ENCODE measurements around the gene TMEM255B. TPM values are rescaled to one million over a fixed set of nuclear protein-coding genes. Genes with fewer than 3 reads are reported as not detected.

Gene TMEM255B
- total and polyA plus RNA-seq, 9 of the 15 experiments (the other 6 are each of a cell fraction or from before 2014, with no cell fraction given): 0.01 to 0.75 (median 0.23) TPM

DNA sequence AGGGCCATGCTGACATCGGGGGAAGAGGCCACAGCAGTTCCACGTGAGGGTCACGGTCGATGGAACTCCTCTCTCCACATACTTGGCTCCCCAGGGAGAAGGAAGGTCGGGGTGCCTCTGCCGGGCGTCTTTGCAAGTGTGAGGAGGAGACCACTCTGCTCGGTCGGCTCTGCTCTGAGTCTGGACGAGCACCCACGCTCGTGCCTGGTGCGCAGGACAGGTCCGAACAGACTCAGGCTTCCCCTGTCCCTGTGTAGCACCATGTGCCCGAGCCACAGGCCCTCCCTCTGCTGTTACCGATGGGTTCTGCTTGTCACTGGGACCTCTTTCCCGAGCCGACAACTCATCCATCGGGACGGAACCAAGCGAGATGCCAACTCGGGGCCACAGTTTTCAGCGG is 35.1 kb downstream of the TMEM255B start:
- ChIA-PET CTCF (ENCODE audit: low intra/inter-chr PET ratio) (no interaction called here), POLR2A (no interaction called here)

More for the DNA sequence above, 35.1 kb downstream of the TMEM255B start:
- Histone ChIP-seq H3K79me2 (ENCODE audit: control insufficient read depth, insufficient read depth, low read length) (no peaks in the 10 kb centered on the region), H3K27ac (ENCODE audit: extremely low read depth, low read depth, low read length) (no peak overlapping the region), H3K4me2 (ENCODE audit: insufficient read depth, low read length) (no peak overlapping the region), H3K9ac (ENCODE audit: insufficient read depth in 1 of 2, low read depth in 2 of 2, low read length in 2 of 2) (no peak overlapping the region), H3K9me1 (ENCODE audit: control insufficient read depth, insufficient read depth, low read length) (no peaks in the 10 kb centered on the region), H3K4me1 (replicated peaks in 1 of 2; ENCODE audit: control insufficient read depth in 2 of 2, insufficient read depth in 2 of 2, low read length in 2 of 2) (peaks cover 0 to 9% of the 10 kb centered on the region in 2 experiments; a peak in 1 of 5 replicates), H3K9me3 (replicated peaks; ENCODE audit: control insufficient read depth, insufficient read depth, low read depth, low read length) (no peaks in the 10 kb centered on the region), H2AFZ (ENCODE audit: low read depth, low read length) (no peak overlapping the region), H3K27me3 (ENCODE audit: control insufficient read depth in 2 of 2, insufficient read depth in 2 of 2, low read length in 2 of 2) (peaks cover 22 to 79% of the 10 kb centered on the region in 2 experiments), H3K36me3 (ENCODE audit: control insufficient read depth, insufficient read depth, low read length) (no peaks in the 10 kb centered on the region), H3K4me3 (no peak overlapping the region), H4K20me1 (replicated peaks; ENCODE audit: control insufficient read depth, insufficient read depth, low read length) (no peaks in the 10 kb centered on the region; the same call in 1 of the 2 replicates)
- ATAC-seq (no peak), FAIRE-seq (no peak), DNase-seq (ENCODE audit: extremely low read depth in 1 of 4, low spot score in 3 of 4) (no peak)
- WGBS (ENCODE audit: insufficient coverage, low coverage, missing lambda C conversion rate): 3% methylated on average over 7 of the region's 23 CpGs
- BruUV-seq (replicated peaks): no TSS peak
- in situ Hi-C loops (cut with MboI): no loop called here
- intact Hi-C loops (cut with micrococcal nuclease): no loop called here
- no peak for TF ChIP-seq ZNF507 (tag; conservative IDR thresholded peaks at IDR 0.05)
- TF ChIP-seq ZBTB8A (IDR thresholded peaks at IDR 0.05; ENCODE audit: partially characterized antibody): no peak
- TF ChIP-seq, protein P1, sequence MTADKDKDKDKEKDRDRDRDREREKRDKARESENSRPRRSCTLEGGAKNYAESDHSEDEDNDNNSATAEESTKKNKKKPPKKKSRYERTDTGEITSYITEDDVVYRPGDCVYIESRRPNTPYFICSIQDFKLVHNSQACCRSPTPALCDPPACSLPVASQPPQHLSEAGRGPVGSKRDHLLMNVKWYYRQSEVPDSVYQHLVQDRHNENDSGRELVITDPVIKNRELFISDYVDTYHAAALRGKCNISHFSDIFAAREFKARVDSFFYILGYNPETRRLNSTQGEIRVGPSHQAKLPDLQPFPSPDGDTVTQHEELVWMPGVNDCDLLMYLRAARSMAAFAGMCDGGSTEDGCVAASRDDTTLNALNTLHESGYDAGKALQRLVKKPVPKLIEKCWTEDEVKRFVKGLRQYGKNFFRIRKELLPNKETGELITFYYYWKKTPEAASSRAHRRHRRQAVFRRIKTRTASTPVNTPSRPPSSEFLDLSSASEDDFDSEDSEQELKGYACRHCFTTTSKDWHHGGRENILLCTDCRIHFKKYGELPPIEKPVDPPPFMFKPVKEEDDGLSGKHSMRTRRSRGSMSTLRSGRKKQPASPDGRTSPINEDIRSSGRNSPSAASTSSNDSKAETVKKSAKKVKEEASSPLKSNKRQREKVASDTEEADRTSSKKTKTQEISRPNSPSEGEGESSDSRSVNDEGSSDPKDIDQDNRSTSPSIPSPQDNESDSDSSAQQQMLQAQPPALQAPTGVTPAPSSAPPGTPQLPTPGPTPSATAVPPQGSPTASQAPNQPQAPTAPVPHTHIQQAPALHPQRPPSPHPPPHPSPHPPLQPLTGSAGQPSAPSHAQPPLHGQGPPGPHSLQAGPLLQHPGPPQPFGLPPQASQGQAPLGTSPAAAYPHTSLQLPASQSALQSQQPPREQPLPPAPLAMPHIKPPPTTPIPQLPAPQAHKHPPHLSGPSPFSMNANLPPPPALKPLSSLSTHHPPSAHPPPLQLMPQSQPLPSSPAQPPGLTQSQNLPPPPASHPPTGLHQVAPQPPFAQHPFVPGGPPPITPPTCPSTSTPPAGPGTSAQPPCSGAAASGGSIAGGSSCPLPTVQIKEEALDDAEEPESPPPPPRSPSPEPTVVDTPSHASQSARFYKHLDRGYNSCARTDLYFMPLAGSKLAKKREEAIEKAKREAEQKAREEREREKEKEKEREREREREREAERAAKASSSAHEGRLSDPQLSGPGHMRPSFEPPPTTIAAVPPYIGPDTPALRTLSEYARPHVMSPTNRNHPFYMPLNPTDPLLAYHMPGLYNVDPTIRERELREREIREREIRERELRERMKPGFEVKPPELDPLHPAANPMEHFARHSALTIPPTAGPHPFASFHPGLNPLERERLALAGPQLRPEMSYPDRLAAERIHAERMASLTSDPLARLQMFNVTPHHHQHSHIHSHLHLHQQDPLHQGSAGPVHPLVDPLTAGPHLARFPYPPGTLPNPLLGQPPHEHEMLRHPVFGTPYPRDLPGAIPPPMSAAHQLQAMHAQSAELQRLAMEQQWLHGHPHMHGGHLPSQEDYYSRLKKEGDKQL (CRISPR knock-in tag; IDR thresholded peaks at IDR 0.05; ENCODE audit: borderline replicate concordance): no peak
- TF ChIP-seq MIER1 (IDR thresholded peaks at IDR 0.05; ENCODE audit: low read depth): no peak
